Suprapubic skin (tissue), 3 donors: ENCODE measurements around the gene SESN3.

Experiments
- EP300 ChIP-seq: sonication (generic); formaldehyde crosslinking; IDR thresholded peaks from one replicate; pipeline ENCODE4 v1.6.1; 2017; ENCODE audit warnings: antibody characterized with exemption
- POLR2A ChIP-seq, 2 donors: fragments of 450-650 bp; IDR thresholded peaks; one replicate each; pipeline ENCODE4 v1.6.1; 2017; ENCODE audit warnings: antibody characterized with exemption in 2 of 2, mild to moderate bottlenecking in 2 of 2, moderate library complexity in 2 of 2
- TF ChIP-seq, protein P1 (sequence below), 2 donors: fragments of 200-600 bp in 1 of 2; fragments of 450-650 bp in 1 of 2; sonication (generic) in 1 of 2; IDR thresholded peaks; one replicate each; pipeline ENCODE4 v1.5.1; 2016 to 2019; ENCODE audit warnings: antibody characterized with exemption in 2 of 2, mild to moderate bottlenecking in 1 of 2, moderate library complexity in 1 of 2

DNA sequence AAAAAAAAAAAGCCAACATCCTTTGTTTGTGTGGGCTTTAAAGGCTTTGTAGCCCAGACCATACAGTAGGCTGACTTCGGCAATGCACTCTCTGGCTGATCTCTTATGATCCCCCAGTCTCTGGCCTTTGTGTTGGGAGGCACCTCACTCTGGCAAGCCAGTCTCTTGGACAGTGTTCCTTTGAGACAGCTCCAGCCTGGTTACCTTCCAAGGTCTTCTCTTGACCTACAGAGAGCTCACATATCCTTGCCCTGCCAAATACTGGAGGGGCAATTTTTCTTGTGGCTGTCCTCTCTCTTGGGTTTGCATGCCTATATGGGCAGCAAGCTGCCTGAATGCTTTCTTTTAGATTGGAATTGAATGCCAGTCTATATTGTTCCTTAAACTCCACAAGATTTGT lies 69.8 kb downstream of the SESN3 start:
- TF ChIP-seq, protein P1, sequence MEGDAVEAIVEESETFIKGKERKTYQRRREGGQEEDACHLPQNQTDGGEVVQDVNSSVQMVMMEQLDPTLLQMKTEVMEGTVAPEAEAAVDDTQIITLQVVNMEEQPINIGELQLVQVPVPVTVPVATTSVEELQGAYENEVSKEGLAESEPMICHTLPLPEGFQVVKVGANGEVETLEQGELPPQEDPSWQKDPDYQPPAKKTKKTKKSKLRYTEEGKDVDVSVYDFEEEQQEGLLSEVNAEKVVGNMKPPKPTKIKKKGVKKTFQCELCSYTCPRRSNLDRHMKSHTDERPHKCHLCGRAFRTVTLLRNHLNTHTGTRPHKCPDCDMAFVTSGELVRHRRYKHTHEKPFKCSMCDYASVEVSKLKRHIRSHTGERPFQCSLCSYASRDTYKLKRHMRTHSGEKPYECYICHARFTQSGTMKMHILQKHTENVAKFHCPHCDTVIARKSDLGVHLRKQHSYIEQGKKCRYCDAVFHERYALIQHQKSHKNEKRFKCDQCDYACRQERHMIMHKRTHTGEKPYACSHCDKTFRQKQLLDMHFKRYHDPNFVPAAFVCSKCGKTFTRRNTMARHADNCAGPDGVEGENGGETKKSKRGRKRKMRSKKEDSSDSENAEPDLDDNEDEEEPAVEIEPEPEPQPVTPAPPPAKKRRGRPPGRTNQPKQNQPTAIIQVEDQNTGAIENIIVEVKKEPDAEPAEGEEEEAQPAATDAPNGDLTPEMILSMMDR (IDR thresholded peaks at IDR 0.05): no peak
- TF ChIP-seq POLR2A (IDR thresholded peaks at IDR 0.05): no peak
- TF ChIP-seq EP300: no peak
